ENCODE measurements around the gene PLD5. TPM values are rescaled to one million over a fixed set of nuclear protein-coding genes. Genes with fewer than 3 reads are reported as not detected.
"Not testable (repeated sequence)": the region's sequence is repeated elsewhere in the genome, so short reads cannot be mapped to it uniquely, and the experiment has no call there.

PLD5 gene
- polyA plus RNA-seq, 1 experiment = not detected

- no peak for DNase-seq (ENCODE audit: low read depth, low spot score)
- Histone ChIP-seq H3K27ac (ENCODE audit: low read depth, low read length) (no peak overlapping the region), H3K4me3 (ENCODE audit: low read depth, low read length) (no peak overlapping the region), H3K9me3 (ENCODE audit: control insufficient read depth, insufficient read depth, low read length) (peaks cover 18% of the 10 kb centered on the region), H3K27me3 (ENCODE audit: control insufficient read depth, insufficient read depth, low read length) (no peaks in the 10 kb centered on the region)
- ChIA-PET POLR2A (no interaction called here), CTCF (no interaction called here)
- no peak for TF ChIP-seq CTCF (IDR thresholded peaks at IDR 0.05; ENCODE audit: low read depth, low read length)
Measured at GRCh38 chr1:242468784-242469183, 55.7 kb downstream of the PLD5 start.

- ChIA-PET CTCF (no interaction called here), POLR2A (no interaction called here)
- no peaks in the 10 kb centered on the region for H3K27me3 ChIP-seq (ENCODE audit: control insufficient read depth, insufficient read depth, low read length)
- no peak for DNase-seq (ENCODE audit: low read depth, low spot score)
- no peak overlapping the region for H3K27ac ChIP-seq (ENCODE audit: low read depth, low read length)
- H3K4me3 ChIP-seq (ENCODE audit: low read depth, low read length) = no peak overlapping the region
- peak; percentile 45 for TF ChIP-seq CTCF (IDR thresholded peaks at IDR 0.05; ENCODE audit: low read depth, low read length)
- peaks cover 25% of the 10 kb centered on the region for H3K9me3 ChIP-seq (ENCODE audit: control insufficient read depth, insufficient read depth, low read length)
Measured at GRCh38 chr1:242467556-242468145, 56.8 kb downstream of the PLD5 start.

DNA sequence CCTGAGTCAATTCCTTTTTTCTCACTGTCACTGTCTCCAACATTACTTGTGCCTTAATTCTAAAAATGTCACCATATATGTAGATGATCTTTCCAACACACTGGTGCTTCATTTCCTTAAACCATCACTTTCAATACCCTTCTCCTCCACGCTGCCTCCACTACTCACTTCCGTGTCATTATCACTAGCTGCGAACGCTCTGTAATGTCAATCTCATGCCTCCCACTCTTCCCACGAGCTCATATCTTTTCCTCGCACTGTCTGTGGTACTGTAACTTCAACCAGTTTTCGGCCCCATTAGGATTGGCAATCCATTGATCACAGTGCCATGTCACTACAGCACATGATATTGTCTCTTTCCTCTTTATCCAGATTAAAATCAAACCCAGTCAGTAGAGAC lies 61.6 kb downstream of the PLD5 start:
- CTCF ChIA-PET = no interaction called here
- Histone ChIP-seq H3K9me3 (ENCODE audit: control insufficient read depth, insufficient read depth, low read length) (peaks cover 10% of the 10 kb centered on the region; the same call in 1 of the 2 replicates), H3K4me3 (ENCODE audit: low read depth, low read length) (no peak overlapping the region), H3K27me3 (ENCODE audit: control insufficient read depth, insufficient read depth, low read length) (no peaks in the 10 kb centered on the region), H3K27ac (ENCODE audit: low read depth, low read length) (no peak overlapping the region)
- no peak for DNase-seq (ENCODE audit: low read depth, low spot score)
- POLR2A ChIA-PET = no interaction called here
- no peak for TF ChIP-seq CTCF (IDR thresholded peaks at IDR 0.05; ENCODE audit: low read depth, low read length)

DNA sequence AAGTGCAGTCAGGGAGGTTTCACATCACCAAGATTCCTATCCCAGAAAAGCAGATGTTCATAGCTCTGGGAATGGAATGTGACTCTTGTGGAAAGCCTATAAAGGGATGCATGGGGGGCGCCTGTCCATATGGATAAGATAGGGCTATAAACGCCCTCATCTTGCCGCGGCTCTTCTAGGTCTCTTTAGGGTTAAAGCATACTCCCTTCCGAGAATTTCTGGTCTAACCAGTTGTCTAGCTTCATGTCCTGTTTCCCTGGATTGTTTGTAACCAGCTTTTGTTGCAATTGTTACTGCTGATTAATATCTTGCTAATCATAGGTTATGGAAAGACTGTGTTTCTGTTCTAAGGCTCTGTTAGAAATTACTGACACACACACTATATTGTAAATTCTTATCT lies 64.8 kb downstream of the PLD5 start:
- DNase-seq (ENCODE audit: low read depth, low spot score); POLR2A ChIA-PET; H3K9me3 ChIP-seq (ENCODE audit: control insufficient read depth, insufficient read depth, low read length); CTCF ChIA-PET; H3K27me3 ChIP-seq (ENCODE audit: control insufficient read depth, insufficient read depth, low read length); H3K27ac ChIP-seq (ENCODE audit: low read depth, low read length); H3K4me3 ChIP-seq (ENCODE audit: low read depth, low read length): not testable (repeated sequence)

DNA sequence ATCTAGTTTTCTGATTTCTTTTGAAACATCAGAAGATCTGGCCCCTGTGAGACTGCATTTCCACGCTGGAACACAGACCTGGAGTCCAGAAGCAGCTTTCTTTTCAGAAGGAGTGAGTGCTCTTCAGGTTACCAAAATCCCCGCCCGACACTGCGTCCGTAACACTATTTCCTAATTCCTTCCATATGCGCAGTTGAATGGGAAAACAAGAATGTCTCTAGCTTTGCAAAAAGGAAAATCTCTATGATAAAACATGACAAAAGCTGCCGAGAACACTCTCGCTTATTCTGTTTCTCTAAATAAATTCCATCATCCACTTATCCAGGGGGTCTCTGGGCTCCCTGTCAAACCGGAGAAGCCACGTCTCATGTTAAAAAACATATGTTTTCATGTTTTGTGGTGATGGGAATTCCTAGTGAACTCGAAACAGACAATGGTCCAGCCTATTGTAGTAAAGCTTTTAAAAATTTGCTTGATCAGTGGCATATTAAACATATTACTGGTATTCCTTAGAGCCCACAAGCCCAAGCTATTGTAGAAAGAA lies 67.7 kb downstream of the PLD5 start:
- no peak for DNase-seq (ENCODE audit: low read depth, low spot score)
- CTCF ChIA-PET = no interaction called here
- no peak overlapping the region for H3K27ac ChIP-seq (ENCODE audit: low read depth, low read length)

More for the DNA sequence above, 67.7 kb downstream of the PLD5 start:
- H3K9me3 ChIP-seq (ENCODE audit: control insufficient read depth, insufficient read depth, low read length) = peaks cover 10% of the 10 kb centered on the region
- H3K27me3 ChIP-seq (ENCODE audit: control insufficient read depth, insufficient read depth, low read length) = no peaks in the 10 kb centered on the region
- TF ChIP-seq CTCF (IDR thresholded peaks at IDR 0.05; ENCODE audit: low read depth, low read length) = no peak
- no peak overlapping the region for H3K4me3 ChIP-seq (ENCODE audit: low read depth, low read length)
- POLR2A ChIA-PET = no interaction called here

Data from AG04450 (cell line).